NOMO-1 treated with dmso at 0.1 percent for 144 hours (cell line): ENCODE measurements around the gene PARD3B.

Source experiments
- DNase-seq: peaks from one replicate; lab custom pipeline; 2025; ENCODE audit not compliant: unreplicated experiment; lab: John Stamatoyannopoulos, UW

The PARD3B gene

DNA sequence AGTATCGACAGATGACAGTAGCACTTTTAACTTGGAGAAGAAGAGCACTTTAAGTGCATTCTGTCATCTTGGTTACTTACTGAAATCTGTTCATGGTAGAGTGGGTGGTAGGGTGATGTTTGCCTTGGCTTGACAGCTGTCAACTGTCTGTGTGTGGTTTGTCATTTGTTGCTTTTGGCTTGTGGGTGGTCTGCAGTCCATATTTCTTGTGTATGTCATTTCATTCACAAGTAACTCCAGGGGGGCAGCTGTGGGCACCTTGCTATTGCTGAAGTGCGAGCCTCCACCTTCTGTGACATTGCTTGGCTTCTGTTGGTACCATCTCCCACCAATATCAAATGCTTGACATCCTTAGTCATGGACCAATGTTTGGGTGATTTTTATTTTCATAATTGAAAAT lies 825.5 kb downstream of the PARD3B start:
- DNase-seq, result no peak

DNA sequence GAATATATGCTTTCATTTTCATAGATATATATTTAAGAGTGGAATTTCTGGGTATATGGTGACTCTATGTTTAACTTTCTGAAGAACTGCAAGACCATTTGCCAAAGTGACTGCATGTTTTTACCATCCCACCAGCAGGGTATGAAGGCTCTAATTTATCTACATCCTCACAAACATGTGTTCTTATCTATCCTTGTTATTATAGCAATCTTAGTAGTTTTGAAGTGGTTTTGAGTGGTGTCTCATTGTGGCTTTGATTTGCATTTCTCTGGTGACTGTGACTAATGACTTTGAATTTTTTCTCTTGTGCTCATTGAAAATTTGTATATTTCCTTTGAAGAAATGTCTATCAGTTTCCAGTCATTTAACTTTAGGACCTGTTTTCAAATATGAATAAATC lies 826.9 kb downstream of the PARD3B start:
- DNase-seq, result no peak

GRCh38 chr2:205375461-205376448 lies 830.5 kb downstream of the PARD3B start:
- no peak for DNase-seq

- DNase-seq, result no peak
Observed at GRCh38 chr2:205377324-205377723, 832.0 kb downstream of the PARD3B start.

GRCh38 chr2:205383601-205384000 lies 838.3 kb downstream of the PARD3B start:
- no peak for DNase-seq

- no peak for DNase-seq
Observed at GRCh38 chr2:205386109-205386508, 840.8 kb downstream of the PARD3B start.

DNA sequence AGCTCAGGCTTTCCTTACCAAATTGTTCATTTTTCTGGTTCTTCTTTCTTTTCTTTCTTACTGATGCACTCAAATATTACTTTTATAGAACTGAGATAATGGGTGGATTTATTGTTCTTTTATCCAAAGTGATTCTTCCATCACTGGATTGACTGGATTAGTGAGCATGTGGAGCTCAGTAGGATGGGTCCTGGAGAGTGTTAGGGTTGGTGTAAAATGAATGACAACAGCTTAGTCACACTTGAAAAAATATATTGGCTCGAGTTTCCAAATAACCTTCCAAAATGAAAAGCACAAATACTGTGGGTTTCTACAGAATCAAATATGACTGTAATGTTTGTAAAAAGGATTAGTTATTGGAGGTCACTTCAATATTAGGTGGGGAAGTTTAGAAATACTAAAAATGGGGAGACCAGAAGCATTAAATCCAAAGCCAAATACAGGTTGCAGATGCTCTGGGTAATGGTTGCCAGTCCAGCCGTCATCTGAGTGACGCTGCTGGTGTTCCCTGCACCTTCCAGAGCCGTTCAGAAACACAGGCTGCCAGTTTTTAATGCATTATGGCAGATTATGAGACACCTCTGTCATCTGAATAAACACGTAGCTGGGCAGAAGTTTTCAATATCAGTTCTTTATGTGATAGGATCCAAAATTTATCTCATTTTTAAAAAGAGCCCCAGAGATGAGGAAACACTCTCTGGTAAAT lies 842.2 kb downstream of the PARD3B start:
- no peak for DNase-seq

- no peak for DNase-seq
Observed at GRCh38 chr2:205390866-205391265, 845.6 kb downstream of the PARD3B start.

- DNase-seq, result no peak
Observed at GRCh38 chr2:205401511-205401910, 856.2 kb downstream of the PARD3B start.

- no peak for DNase-seq
Observed at GRCh38 chr2:205402011-205402410, 856.7 kb downstream of the PARD3B start.

DNA sequence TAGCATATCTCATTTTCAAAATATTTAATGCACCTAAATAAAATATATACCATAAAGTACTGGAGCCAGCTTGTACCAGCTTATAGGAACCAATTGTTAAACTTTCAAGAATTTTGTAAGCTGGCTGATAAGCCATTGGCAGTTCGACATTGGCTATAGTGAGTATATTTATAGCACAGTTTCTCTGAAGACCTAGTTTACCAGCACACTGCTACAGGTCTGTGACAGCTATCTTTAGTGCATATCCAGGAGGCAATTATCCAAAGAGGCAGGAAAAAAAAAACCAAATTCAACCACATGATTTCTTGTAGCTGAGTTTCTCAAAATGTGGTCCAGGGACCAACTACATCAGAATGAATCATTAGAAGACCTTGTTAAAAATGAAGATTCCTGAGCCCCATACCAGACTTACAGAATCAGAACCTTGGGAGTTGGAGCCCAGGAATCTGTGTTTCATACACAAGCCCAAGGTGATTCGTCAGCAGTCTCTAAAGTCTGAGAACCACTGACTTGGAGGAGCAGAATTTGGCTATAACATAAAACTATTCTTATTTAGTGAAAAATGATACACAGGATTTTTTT lies 858.1 kb downstream of the PARD3B start:
- DNase-seq, result no peak

DNA sequence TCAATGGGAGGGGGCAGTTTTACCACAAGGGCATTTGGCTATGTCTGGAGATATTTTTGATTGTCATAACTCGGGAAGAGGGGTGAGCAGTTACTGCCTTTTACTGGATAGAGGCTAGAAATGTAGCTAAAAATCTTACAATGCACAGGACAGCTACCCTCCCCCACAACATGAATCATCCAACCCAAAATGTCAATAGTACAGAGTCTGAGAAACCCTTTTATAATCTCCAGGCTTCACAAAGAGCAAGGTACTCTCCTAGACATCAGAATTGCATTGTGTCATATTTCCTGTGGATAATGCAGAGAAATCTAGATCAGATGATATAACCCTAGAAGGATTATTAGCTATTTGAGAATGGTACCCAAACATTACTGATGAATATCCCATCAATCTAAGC lies 859.9 kb downstream of the PARD3B start:
- DNase-seq, result no peak

GRCh38 chr2:205405752-205406151 lies 860.5 kb downstream of the PARD3B start:
- DNase-seq, result no peak

DNA sequence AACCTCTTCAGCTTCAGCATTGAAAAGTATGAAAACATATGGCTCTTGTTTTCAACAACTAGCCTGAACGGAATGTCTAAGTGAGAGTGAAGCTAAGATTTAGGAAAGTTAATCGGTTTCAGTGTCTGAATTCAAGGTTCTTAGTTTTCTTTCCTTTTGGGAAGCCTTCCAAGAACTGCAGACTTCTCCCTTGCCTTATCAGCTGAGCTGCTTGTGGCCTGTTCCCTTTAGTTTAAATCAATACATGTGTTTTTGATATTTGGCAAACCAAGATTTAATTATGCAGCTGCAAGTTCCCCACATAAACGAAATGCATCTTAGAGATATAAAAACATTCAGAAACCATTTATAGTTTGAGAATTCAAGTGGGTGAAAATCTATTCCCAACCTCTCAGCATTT lies 862.7 kb downstream of the PARD3B start:
- DNase-seq, result no peak

GRCh38 chr2:205408696-205409095 lies 863.4 kb downstream of the PARD3B start:
- no peak for DNase-seq

GRCh38 chr2:205409411-205409810 lies 864.1 kb downstream of the PARD3B start:
- DNase-seq, result no peak

GRCh38 chr2:205411558-205411957 lies 866.3 kb downstream of the PARD3B start:
- DNase-seq, result no peak

GRCh38 chr2:205424326-205424725 lies 879.1 kb downstream of the PARD3B start:
- no peak for DNase-seq

DNA sequence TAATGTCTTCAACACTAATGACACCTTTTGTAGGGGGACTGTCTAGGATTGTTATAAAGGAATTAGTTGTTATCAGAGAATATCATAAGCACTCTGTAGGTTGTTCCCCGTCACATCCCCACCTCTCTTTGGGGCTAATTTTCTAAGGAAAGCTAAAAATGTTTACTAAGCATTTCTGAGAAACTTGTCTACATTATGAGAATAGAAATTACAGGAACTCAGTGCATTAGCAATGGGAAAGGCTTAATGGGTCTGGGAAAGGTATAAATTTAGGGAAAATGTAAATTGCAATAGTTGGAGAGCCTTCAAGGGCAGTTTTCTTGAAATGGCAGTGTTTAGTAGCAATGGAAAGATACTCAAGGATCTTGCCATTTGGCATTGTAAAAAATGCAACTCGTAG lies 879.8 kb downstream of the PARD3B start:
- no peak for DNase-seq

DNA sequence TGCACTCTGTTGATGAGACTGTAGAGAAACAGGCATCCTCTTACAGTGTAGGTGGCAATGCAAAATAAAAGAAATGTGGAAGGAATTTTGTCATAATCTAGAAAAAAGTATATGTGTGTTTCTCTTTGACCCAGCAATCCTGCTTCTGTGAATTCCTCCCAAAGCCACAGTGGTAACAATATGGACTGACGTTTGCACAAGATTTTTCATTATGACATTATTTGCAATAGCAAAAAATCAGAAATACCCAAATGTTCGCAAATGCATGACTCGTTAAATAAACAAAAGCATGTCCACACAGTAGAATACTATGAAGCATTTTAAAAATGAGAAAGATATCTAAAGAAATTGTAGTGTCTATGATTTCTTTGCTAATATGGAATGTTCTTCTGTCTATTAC lies 881.8 kb downstream of the PARD3B start:
- no peak for DNase-seq

- no peak for DNase-seq
Observed at GRCh38 chr2:205428811-205429210, 883.5 kb downstream of the PARD3B start.

GRCh38 chr2:205435970-205436369 lies 890.7 kb downstream of the PARD3B start:
- no peak for DNase-seq
